GM23338 (cell line): ENCODE results near the gene CCNI. TPM values are rescaled to one million over a fixed set of nuclear protein-coding genes. Genes with fewer than 3 reads are reported as not detected.
A peak's percentile ranks its signal among the peaks of the same experiment; 100 is the strongest.

Experiments
- ATAC-seq: fragments of 200-7000 bp; cut with Tn5 transposase; 3 replicates; pipeline ENCODE4 v1.9.1; 2020
- DNase-seq: peaks from one replicate; pipeline ENCODE4 v3.0.0-alpha.2; 2015; ENCODE audit warnings: low spot score
- H2AFZ ChIP-seq: fragments of 200-600 bp; sonication (generic); 2 replicates; pipeline ENCODE4 v1.8.0; 2016; ENCODE audit warnings: antibody characterized with exemption, mild to moderate bottlenecking, moderate library complexity
- H3F3A ChIP-seq: fragments of 200-600 bp; sonication (generic); replicated peaks from 2 replicates; pipeline ENCODE4 v1.8.0; 2017; ENCODE audit warnings: antibody characterized with exemption, mixed run types, low read depth
- H3K27ac ChIP-seq: fragments of 200-600 bp; sonication (generic); 2 replicates; pipeline ENCODE4 v1.6.1; 2016; ENCODE audit warnings: low read depth
- H3K27me3 ChIP-seq: fragments of 200-600 bp; sonication (generic); 2 replicates; pipeline ENCODE4 v1.8.0; 2016; ENCODE audit warnings: mild to moderate bottlenecking, mixed run types, moderate library complexity; ENCODE audit not compliant: insufficient read depth
- H3K36me3 ChIP-seq: fragments of 200-600 bp; sonication (generic); 2 replicates; pipeline ENCODE4 v1.8.0; 2016; ENCODE audit warnings: mild to moderate bottlenecking; ENCODE audit not compliant: insufficient read depth
- H3K4me1 ChIP-seq: fragments of 200-600 bp; sonication (generic); 2 replicates; pipeline ENCODE4 v1.8.0; 2016; ENCODE audit warnings: mild to moderate bottlenecking, moderate library complexity; ENCODE audit not compliant: insufficient read depth
- H3K4me2 ChIP-seq: fragments of 200-600 bp; sonication (generic); 2 replicates; pipeline ENCODE4 v1.7.1; 2017; ENCODE audit warnings: mixed run types
- H3K4me3 ChIP-seq: fragments of 200-600 bp; sonication (generic); 2 replicates; pipeline ENCODE4 v1.6.1; 2016; ENCODE audit warnings: mixed run types
- H3K79me2 ChIP-seq: fragments of 200-600 bp; sonication (generic); replicated peaks from 2 replicates; pipeline ENCODE4 v1.8.0; 2017; ENCODE audit warnings: mild to moderate bottlenecking; ENCODE audit not compliant: insufficient read depth
- H3K9me2 ChIP-seq: fragments of 200-600 bp; sonication (generic); 2 replicates; pipeline ENCODE4 v1.8.0; 2017; ENCODE audit not compliant: insufficient read depth
- H4K20me1 ChIP-seq: fragments of 200-600 bp; sonication (generic); replicated peaks from 2 replicates; pipeline ENCODE4 v1.8.0; 2017; ENCODE audit warnings: mild to moderate bottlenecking; ENCODE audit not compliant: insufficient read depth
- H3K27ac Mint-ChIP-seq: 2 replicates; pipeline ENCODE4 v1.8.0; 2020; ENCODE audit warnings: inconsistent platforms, mild to moderate bottlenecking, moderate library complexity, mixed read lengths
- H3K27me3 Mint-ChIP-seq: 3 replicates; pipeline ENCODE4 v1.8.0; 2022; ENCODE audit warnings: low read depth, mild to moderate bottlenecking, moderate library complexity, mixed read lengths, inconsistent platforms; ENCODE audit not compliant: insufficient read depth, poor library complexity
- H3K36me3 Mint-ChIP-seq: 3 replicates; pipeline ENCODE4 v1.8.0; 2021; ENCODE audit warnings: low read depth, mild to moderate bottlenecking, inconsistent platforms, moderate library complexity, mixed read lengths
- H3K4me1 Mint-ChIP-seq: 3 replicates; pipeline ENCODE4 v1.8.0; 2020; ENCODE audit warnings: mild to moderate bottlenecking, inconsistent platforms, mixed read lengths
- H3K4me3 Mint-ChIP-seq: 3 replicates; pipeline ENCODE4 v1.8.0; 2021; ENCODE audit warnings: moderate library complexity, mild to moderate bottlenecking, inconsistent platforms, mixed read lengths
- H3K9me3 Mint-ChIP-seq: 3 replicates; pipeline ENCODE4 v1.8.0; 2020; ENCODE audit warnings: moderate library complexity, mild to moderate bottlenecking, inconsistent platforms, mixed read lengths
- CREB1 ChIP-seq: fragments of 250-450 bp; sonication (Bioruptor Pico); IDR thresholded peaks from 2 replicates; pipeline ENCODE4 v1.5.0; 2020; ENCODE audit warnings: low read depth, mild to moderate bottlenecking, moderate library complexity
- ETS1 ChIP-seq: IDR thresholded peaks from 2 replicates; pipeline ENCODE4 v1.6.1; 2016; ENCODE audit warnings: antibody characterized with exemption
- JUNB ChIP-seq: IDR thresholded peaks from one replicate; pipeline ENCODE4 v1.6.1; 2016; ENCODE audit warnings: antibody characterized with exemption; ENCODE audit not compliant: unreplicated experiment
- NANOG ChIP-seq: IDR thresholded peaks from 2 replicates; pipeline ENCODE4 v1.6.1; 2016; ENCODE audit warnings: antibody characterized with exemption, borderline replicate concordance
- POLR2AphosphoS5 ChIP-seq: IDR thresholded peaks from 2 replicates; pipeline ENCODE4 v1.6.1; 2016; ENCODE audit warnings: antibody characterized with exemption, low read depth
- REST ChIP-seq: IDR thresholded peaks from one replicate; pipeline ENCODE4 v1.6.1; 2018; ENCODE audit warnings: antibody characterized with exemption; ENCODE audit not compliant: unreplicated experiment
- STAT1 ChIP-seq: IDR thresholded peaks from one replicate; pipeline ENCODE4 v1.6.1; 2016; ENCODE audit warnings: antibody characterized with exemption; ENCODE audit not compliant: unreplicated experiment
- ZNF114 ChIP-seq: fragments of 250-450 bp; sonication (Bioruptor Pico); IDR thresholded peaks from 2 replicates; pipeline ENCODE4 v1.5.0; 2020; ENCODE audit warnings: mild to moderate bottlenecking, moderate library complexity
- polyA plus RNA-seq: library from polyadenylated mRNA; unstranded; fragments of >200 nt; fragmentation: Nextera tagmentation; extraction: Ambion mirVana; gene quantifications from 2 replicates; pipeline ENCODE4 v1.2.1, GENCODE V29; 2016
- total RNA-seq: library from RNA; depleted of rRNA; stranded (reverse); fragments of >200 nt; shearing (Covaris generic); gene quantifications from 2 replicates; pipeline ENCODE4 v1.2.3, GENCODE V29; 2014
- TF ChIP-seq, protein P1 (sequence below): fragments of 250-450 bp; sonication (Bioruptor Pico); IDR thresholded peaks from 2 replicates; pipeline ENCODE4 v1.5.0; 2020; ENCODE audit warnings: mild to moderate bottlenecking, moderate library complexity
- TF ChIP-seq, protein P2 (sequence below), 2 experiments: fragments of 200-600 bp in 1 of 2; sonication (generic) in 1 of 2; conservative IDR thresholded peaks; 2 replicates each; pipeline versions ENCODE4 v1.5.1 to v1.6.1; 2016 to 2017; ENCODE audit warnings: antibody characterized with exemption in 2 of 2, low read depth in 2 of 2, mild to moderate bottlenecking in 2 of 2, moderate library complexity in 1 of 2

CCNI gene
- total and polyA plus RNA-seq, 2 experiments from 2014 or later: 207 to 248 TPM

DNA sequence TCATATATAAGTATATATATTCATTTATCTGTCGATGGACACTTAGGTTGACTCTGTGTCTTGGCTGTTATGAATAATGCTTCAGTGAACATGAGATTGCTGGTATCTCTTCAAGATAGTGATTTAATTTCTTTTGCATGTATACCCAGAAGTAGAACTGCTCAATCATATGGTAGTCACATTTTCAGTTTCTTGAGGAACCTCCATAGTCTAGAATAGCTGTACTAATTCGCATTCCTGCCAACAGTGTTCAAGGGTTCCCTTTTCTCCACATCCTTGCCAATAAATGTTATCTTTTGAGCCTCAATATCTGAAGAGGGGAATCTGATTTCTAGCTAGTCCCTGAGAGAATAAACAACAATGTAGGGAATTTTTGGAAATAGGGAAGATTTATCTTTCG, 48.8 kb upstream of the CCNI start (continued):
- TF ChIP-seq, protein P1, sequence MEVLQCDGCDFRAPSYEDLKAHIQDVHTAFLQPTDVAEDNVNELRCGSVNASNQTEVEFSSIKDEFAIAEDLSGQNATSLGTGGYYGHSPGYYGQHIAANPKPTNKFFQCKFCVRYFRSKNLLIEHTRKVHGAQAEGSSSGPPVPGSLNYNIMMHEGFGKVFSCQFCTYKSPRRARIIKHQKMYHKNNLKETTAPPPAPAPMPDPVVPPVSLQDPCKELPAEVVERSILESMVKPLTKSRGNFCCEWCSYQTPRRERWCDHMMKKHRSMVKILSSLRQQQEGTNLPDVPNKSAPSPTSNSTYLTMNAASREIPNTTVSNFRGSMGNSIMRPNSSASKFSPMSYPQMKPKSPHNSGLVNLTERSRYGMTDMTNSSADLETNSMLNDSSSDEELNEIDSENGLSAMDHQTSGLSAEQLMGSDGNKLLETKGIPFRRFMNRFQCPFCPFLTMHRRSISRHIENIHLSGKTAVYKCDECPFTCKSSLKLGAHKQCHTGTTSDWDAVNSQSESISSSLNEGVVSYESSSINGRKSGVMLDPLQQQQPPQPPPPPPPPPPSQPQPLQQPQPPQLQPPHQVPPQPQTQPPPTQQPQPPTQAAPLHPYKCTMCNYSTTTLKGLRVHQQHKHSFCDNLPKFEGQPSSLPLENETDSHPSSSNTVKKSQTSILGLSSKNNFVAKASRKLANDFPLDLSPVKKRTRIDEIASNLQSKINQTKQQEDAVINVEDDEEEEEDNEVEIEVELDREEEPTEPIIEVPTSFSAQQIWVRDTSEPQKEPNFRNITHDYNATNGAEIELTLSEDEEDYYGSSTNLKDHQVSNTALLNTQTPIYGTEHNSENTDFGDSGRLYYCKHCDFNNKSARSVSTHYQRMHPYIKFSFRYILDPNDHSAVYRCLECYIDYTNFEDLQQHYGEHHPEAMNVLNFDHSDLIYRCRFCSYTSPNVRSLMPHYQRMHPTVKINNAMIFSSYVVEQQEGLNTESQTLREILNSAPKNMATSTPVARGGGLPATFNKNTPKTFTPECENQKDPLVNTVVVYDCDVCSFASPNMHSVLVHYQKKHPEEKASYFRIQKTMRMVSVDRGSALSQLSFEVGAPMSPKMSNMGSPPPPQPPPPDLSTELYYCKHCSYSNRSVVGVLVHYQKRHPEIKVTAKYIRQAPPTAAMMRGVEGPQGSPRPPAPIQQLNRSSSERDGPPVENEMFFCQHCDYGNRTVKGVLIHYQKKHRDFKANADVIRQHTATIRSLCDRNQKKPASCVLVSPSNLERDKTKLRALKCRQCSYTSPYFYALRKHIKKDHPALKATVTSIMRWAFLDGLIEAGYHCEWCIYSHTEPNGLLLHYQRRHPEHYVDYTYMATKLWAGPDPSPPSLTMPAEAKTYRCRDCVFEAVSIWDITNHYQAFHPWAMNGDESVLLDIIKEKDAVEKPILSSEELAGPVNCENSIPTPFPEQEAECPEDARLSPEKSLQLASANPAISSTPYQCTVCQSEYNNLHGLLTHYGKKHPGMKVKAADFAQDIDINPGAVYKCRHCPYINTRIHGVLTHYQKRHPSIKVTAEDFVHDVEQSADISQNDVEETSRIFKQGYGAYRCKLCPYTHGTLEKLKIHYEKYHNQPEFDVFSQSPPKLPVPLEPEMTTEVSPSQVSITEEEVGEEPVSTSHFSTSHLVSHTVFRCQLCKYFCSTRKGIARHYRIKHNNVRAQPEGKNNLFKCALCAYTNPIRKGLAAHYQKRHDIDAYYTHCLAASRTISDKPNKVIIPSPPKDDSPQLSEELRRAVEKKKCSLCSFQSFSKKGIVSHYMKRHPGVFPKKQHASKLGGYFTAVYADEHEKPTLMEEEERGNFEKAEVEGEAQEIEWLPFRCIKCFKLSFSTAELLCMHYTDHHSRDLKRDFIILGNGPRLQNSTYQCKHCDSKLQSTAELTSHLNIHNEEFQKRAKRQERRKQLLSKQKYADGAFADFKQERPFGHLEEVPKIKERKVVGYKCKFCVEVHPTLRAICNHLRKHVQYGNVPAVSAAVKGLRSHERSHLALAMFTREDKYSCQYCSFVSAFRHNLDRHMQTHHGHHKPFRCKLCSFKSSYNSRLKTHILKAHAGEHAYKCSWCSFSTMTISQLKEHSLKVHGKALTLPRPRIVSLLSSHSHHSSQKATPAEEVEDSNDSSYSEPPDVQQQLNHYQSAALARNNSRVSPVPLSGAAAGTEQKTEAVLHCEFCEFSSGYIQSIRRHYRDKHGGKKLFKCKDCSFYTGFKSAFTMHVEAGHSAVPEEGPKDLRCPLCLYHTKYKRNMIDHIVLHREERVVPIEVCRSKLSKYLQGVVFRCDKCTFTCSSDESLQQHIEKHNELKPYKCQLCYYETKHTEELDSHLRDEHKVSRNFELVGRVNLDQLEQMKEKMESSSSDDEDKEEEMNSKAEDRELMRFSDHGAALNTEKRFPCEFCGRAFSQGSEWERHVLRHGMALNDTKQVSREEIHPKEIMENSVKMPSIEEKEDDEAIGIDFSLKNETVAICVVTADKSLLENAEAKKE (CRISPR knock-in tag): no peak

DNA sequence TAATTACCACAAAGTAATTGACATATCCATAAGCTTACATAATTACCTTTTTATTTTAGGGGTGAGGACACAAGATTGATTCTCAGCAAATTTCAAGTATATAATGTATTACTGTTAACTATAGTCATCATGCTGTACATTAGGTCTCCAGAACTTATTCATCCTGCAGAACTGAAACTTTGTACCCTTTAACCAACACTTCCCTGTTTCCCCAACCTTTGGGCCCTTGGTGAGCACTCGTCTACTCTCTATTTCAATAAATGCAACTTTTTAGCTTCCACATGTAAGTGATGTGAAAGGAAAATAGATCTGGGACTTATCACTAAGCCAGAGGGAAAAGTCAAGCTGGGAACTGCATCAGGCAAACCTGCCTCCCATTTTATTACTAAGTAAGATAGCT, 47.6 kb upstream of the CCNI start:
- Histone ChIP-seq H3K4me1 (peaks cover 32% of the 10 kb centered on the region), H4K20me1 (no peaks in the 10 kb centered on the region), H3F3A (no peaks in the 10 kb centered on the region), H2AFZ (no peak overlapping the region), H3K9me2 (no peaks in the 10 kb centered on the region), H3K4me3 (no peak overlapping the region), H3K27ac (peak overlapping the region; percentile 39; the same call in 1 of the 2 replicates), H3K4me2 (peak overlapping the region; percentile 23; the same call in 1 of the 2 replicates), H3K36me3 (no peaks in the 10 kb centered on the region), H3K27me3 (no peaks in the 10 kb centered on the region), H3K79me2 (no peaks in the 10 kb centered on the region)
- H3K9me3 Mint-ChIP-seq: no peaks in the 10 kb centered on the region
- ATAC-seq (no peak), DNase-seq (no peak)
- peaks cover 5% of the 10 kb centered on the region for H3K27me3 Mint-ChIP-seq
- H3K36me3 Mint-ChIP-seq: no peaks in the 10 kb centered on the region
- TF ChIP-seq POLR2AphosphoS5 (no peak), CREB1 (CRISPR knock-in tag) (no peak), ETS1 (no peak), STAT1 (no peak), ZNF114 (CRISPR knock-in tag) (no peak), JUNB (no peak), NANOG (no peak), REST (no peak)
- TF ChIP-seq, protein P2, sequence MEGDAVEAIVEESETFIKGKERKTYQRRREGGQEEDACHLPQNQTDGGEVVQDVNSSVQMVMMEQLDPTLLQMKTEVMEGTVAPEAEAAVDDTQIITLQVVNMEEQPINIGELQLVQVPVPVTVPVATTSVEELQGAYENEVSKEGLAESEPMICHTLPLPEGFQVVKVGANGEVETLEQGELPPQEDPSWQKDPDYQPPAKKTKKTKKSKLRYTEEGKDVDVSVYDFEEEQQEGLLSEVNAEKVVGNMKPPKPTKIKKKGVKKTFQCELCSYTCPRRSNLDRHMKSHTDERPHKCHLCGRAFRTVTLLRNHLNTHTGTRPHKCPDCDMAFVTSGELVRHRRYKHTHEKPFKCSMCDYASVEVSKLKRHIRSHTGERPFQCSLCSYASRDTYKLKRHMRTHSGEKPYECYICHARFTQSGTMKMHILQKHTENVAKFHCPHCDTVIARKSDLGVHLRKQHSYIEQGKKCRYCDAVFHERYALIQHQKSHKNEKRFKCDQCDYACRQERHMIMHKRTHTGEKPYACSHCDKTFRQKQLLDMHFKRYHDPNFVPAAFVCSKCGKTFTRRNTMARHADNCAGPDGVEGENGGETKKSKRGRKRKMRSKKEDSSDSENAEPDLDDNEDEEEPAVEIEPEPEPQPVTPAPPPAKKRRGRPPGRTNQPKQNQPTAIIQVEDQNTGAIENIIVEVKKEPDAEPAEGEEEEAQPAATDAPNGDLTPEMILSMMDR (conservative IDR thresholded peaks at IDR 0.05; ENCODE audit: low read depth in 2 of 2): no peak
- H3K4me1 Mint-ChIP-seq: peaks cover 23% of the 10 kb centered on the region
- H3K27ac Mint-ChIP-seq: no peak overlapping the region
- no peak overlapping the region for H3K4me3 Mint-ChIP-seq
